HCT116 (cell line): ENCODE data around the gene RCOR3. TPM values are rescaled to one million over a fixed set of nuclear protein-coding genes. Genes with fewer than 3 reads are reported as not detected.

Source experiments
- ATAC-seq: fragments of 200-7000 bp; cut with Tn5 transposase; 2 replicates; pipeline ENCODE4 v1.9.1; 2020; ENCODE audit warnings: mild to moderate bottlenecking, moderate library complexity
- BruUV-seq: library from RNA; stranded (reverse); fragments of 400-500 nt; replicated peaks from 2 replicates; lab custom pipeline; 2021; lab: Mats Ljungman, UMichigan
- CTCF ChIA-PET: fragments of 300-600 bp; sonication (Branson Sonifier 250); formaldehyde crosslinking; loops from one replicate; lab custom pipeline; 2021; ENCODE audit warnings: antibody characterized with exemption; lab: Charles Lee
- POLR2A ChIA-PET: fragments of 300-600, 350-600 bp; sonication (Branson Sonifier 250); formaldehyde crosslinking; loops from one replicate; lab custom pipeline; 2021; ENCODE audit warnings: antibody characterized with exemption; lab: Charles Lee
- RAD21 ChIA-PET, 2 experiments: fragments of 300-600 bp; sonication (Branson Sonifier 250); formaldehyde crosslinking; loops; one replicate each; lab custom pipeline; 2023; ENCODE audit warnings: low total read pairs in 2 of 2; ENCODE audit not compliant: uncharacterized antibody in 2 of 2, unreplicated experiment in 2 of 2, low non-redundant PET in 1 of 2; lab: Charles Lee
- DNase-seq: peaks from one replicate; pipeline ENCODE4 v3.0.0-alpha.2; 2010; ENCODE audit warnings: low read depth, low spot score
- H2AFZ ChIP-seq: fragments of 200-600 bp; shearing (Covaris generic), sonication (generic); 2 replicates; pipeline ENCODE4 v1.6.1; 2017; ENCODE audit warnings: low read depth, mixed run types, mixed read lengths, antibody characterized with exemption, low read length; ENCODE audit not compliant: poor library complexity, severe bottlenecking
- H3K27ac ChIP-seq: 2 replicates; pipeline ENCODE4 v1.5.1; 2012; ENCODE audit warnings: low read depth, low read length
- H3K27me3 ChIP-seq: fragments of 200-600 bp; sonication (generic); 2 replicates; pipeline ENCODE4 v1.6.1; 2016; ENCODE audit warnings: mixed run types, low read length, mixed read lengths; ENCODE audit not compliant: insufficient read depth
- H3K36me3 ChIP-seq, 2 experiments: fragments of 200-500 bp in 1 of 2; fragments of 200-600 bp in 1 of 2; sonication (Bioruptor generic) in 1 of 2; sonication (generic) in 1 of 2; 2 replicates each; pipeline versions ENCODE4 v1.5.1 to v1.6.1; 2014 to 2016; ENCODE audit warnings: low read length in 2 of 2, inconsistent platforms in 1 of 2, mixed read lengths in 1 of 2, mixed run types in 1 of 2; ENCODE audit not compliant: insufficient read depth in 2 of 2, control insufficient read depth in 1 of 2
- H3K4me1 ChIP-seq, 2 experiments: fragments of 200-600 bp in 1 of 2; sonication (generic) in 1 of 2; 2 replicates each; pipeline versions ENCODE4 v1.5.1 to v1.6.1; 2012 to 2017; ENCODE audit warnings: low read length in 2 of 2, inconsistent platforms in 1 of 2, mild to moderate bottlenecking in 1 of 2, mixed read lengths in 1 of 2, mixed run types in 1 of 2, moderate library complexity in 1 of 2; ENCODE audit not compliant: insufficient read depth in 2 of 2, control insufficient read depth in 1 of 2
- H3K4me2 ChIP-seq: fragments of 200-600 bp; sonication (generic); 2 replicates; pipeline ENCODE4 v1.6.1; 2017; ENCODE audit warnings: mixed run types, low read length, mixed read lengths
- H3K4me3 ChIP-seq, 2 experiments: fragments of 200-600 bp in 1 of 2; sonication (generic) in 1 of 2; replicated peaks in 1 of 2; 2 replicates each; pipeline ENCODE4 v1.5.1; 2011 to 2016; ENCODE audit warnings: low read length in 2 of 2, control low read depth in 1 of 2, low read depth in 1 of 2, mild to moderate bottlenecking in 1 of 2, mixed read lengths in 1 of 2, mixed run types in 1 of 2
- H3K79me2 ChIP-seq: fragments of 200-600 bp; sonication (generic); 2 replicates; pipeline ENCODE4 v1.6.1; 2017; ENCODE audit warnings: mild to moderate bottlenecking, mixed run types, low read length, moderate library complexity, mixed read lengths; ENCODE audit not compliant: insufficient read depth
- H3K9ac ChIP-seq: fragments of 200-600 bp; sonication (generic); 2 replicates; pipeline ENCODE4 v1.6.1; 2016; ENCODE audit warnings: low read length, mixed read lengths
- H3K9me2 ChIP-seq: fragments of 200-600 bp; sonication (generic), shearing (Covaris generic); 2 replicates; pipeline ENCODE4 v1.6.1; 2017; ENCODE audit warnings: mixed run types, mild to moderate bottlenecking, moderate library complexity; ENCODE audit not compliant: insufficient read depth
- H3K9me3 ChIP-seq, 2 experiments: fragments of 200-500 bp in 1 of 2; fragments of 200-600 bp in 1 of 2; sonication (Bioruptor generic) in 1 of 2; sonication (generic) in 1 of 2; 2 replicates each; pipeline ENCODE4 v1.6.1; 2014 to 2017; ENCODE audit warnings: low read length in 2 of 2, mixed read lengths in 2 of 2, inconsistent platforms in 1 of 2, low read depth in 1 of 2, mild to moderate bottlenecking in 1 of 2, mixed run types in 1 of 2, moderate library complexity in 1 of 2; ENCODE audit not compliant: control insufficient read depth in 1 of 2, insufficient read depth in 1 of 2
- H4K20me1 ChIP-seq: fragments of 200-600 bp; sonication (generic), shearing (Covaris generic); 2 replicates; pipeline ENCODE4 v1.6.1; 2017; ENCODE audit warnings: mixed run types, mild to moderate bottlenecking, moderate library complexity; ENCODE audit not compliant: insufficient read depth
- CBX3 ChIP-seq: IDR thresholded peaks from 2 replicates; pipeline ENCODE4 v1.6.1; 2012; ENCODE audit warnings: low read depth
- CEBPB ChIP-seq: IDR thresholded peaks from 2 replicates; pipeline ENCODE4 v1.6.1; 2012; ENCODE audit warnings: low read depth
- ELF1 ChIP-seq: IDR thresholded peaks from 2 replicates; pipeline ENCODE4 v1.6.1; 2012; ENCODE audit warnings: low read depth, borderline replicate concordance
- EZH2phosphoT487 ChIP-seq: fragments of 200-600 bp; IDR thresholded peaks from 2 replicates; pipeline ENCODE4 v1.6.1; 2018; ENCODE audit warnings: antibody characterized with exemption, borderline replicate concordance
- FOSL1 ChIP-seq: IDR thresholded peaks from 2 replicates; pipeline ENCODE4 v1.6.1; 2012; ENCODE audit warnings: low read depth
- JUND ChIP-seq: IDR thresholded peaks from 2 replicates; pipeline ENCODE4 v1.6.1; 2012
- POLR2A ChIP-seq: IDR thresholded peaks from 2 replicates; pipeline ENCODE4 v1.7.0; 2011; ENCODE audit warnings: borderline replicate concordance; ENCODE audit not compliant: insufficient read depth, insufficient read length; ENCODE audit errors: extremely low read depth
- RAD21 ChIP-seq: IDR thresholded peaks from 2 replicates; pipeline ENCODE4 v1.6.1; 2012; ENCODE audit warnings: low read depth, mild to moderate bottlenecking
- REST ChIP-seq: IDR thresholded peaks from 2 replicates; pipeline ENCODE4 v1.6.1; 2012; ENCODE audit warnings: low read depth
- SIN3A ChIP-seq: IDR thresholded peaks from 2 replicates; pipeline ENCODE4 v1.6.1; 2012; ENCODE audit warnings: low read depth
- SP1 ChIP-seq: IDR thresholded peaks from 2 replicates; pipeline ENCODE4 v1.6.1; 2012; ENCODE audit warnings: low read depth
- SRF ChIP-seq: IDR thresholded peaks from 2 replicates; pipeline ENCODE4 v1.6.1; 2012; ENCODE audit warnings: low read depth
- TCF7L2 ChIP-seq: IDR thresholded peaks from 2 replicates; pipeline ENCODE4 v1.7.0; 2011; ENCODE audit warnings: borderline replicate concordance, inconsistent platforms; ENCODE audit not compliant: insufficient read depth, insufficient read length; ENCODE audit errors: extremely low read depth
- YY1 ChIP-seq: IDR thresholded peaks from 2 replicates; pipeline ENCODE4 v1.6.1; 2011; ENCODE audit warnings: low read length, low read depth, moderate library complexity, mild to moderate bottlenecking; ENCODE audit not compliant: insufficient replicate concordance; ENCODE audit errors: extremely low read depth
- ZFX ChIP-seq: fragments of 450-650 bp; IDR thresholded peaks from 2 replicates; pipeline ENCODE4 v1.6.1; 2017
- intact Hi-C: fragments of 100-400 bp; cut with micrococcal nuclease; formaldehyde crosslinking; loops from 2 replicates; pipeline ENCODE4 v1.10.0; 2022
- total RNA-seq: library from RNA; stranded (reverse); gene quantifications from one replicate; pipeline ENCODE4 v1.2.1, GENCODE V29; 2021; ENCODE audit not compliant: unreplicated experiment
- TF ChIP-seq, protein P1 (sequence below): IDR thresholded peaks from 2 replicates; pipeline ENCODE4 v1.6.1; 2012
- TF ChIP-seq, protein P2 (sequence below): IDR thresholded peaks from 2 replicates; pipeline ENCODE4 v1.6.1; 2012
- TF ChIP-seq, protein P3 (sequence below), 3 experiments: fragments of 200-600 bp in 1 of 3; sonication (generic) in 1 of 3; IDR thresholded peaks in 2 of 3; conservative IDR thresholded peaks in 1 of 3; 2 replicates each; pipeline ENCODE4 v1.5.1; 2012 to 2017; ENCODE audit warnings: low read depth in 2 of 3, low read length in 2 of 3, antibody characterized with exemption in 1 of 3, borderline replicate concordance in 1 of 3, control low read depth in 1 of 3, mild to moderate bottlenecking in 1 of 3, mixed read lengths in 1 of 3, mixed run types in 1 of 3, moderate library complexity in 1 of 3; ENCODE audit not compliant: insufficient read depth in 1 of 3
- TF ChIP-seq, protein P4 (sequence below): IDR thresholded peaks from 2 replicates; pipeline ENCODE4 v1.6.1; 2011; ENCODE audit warnings: mild to moderate bottlenecking, low read length, moderate library complexity; ENCODE audit not compliant: insufficient replicate concordance; ENCODE audit errors: extremely low read depth

The RCOR3 gene
- total RNA-seq, 1 experiment from 2014 or later, result 25.7 TPM

DNA sequence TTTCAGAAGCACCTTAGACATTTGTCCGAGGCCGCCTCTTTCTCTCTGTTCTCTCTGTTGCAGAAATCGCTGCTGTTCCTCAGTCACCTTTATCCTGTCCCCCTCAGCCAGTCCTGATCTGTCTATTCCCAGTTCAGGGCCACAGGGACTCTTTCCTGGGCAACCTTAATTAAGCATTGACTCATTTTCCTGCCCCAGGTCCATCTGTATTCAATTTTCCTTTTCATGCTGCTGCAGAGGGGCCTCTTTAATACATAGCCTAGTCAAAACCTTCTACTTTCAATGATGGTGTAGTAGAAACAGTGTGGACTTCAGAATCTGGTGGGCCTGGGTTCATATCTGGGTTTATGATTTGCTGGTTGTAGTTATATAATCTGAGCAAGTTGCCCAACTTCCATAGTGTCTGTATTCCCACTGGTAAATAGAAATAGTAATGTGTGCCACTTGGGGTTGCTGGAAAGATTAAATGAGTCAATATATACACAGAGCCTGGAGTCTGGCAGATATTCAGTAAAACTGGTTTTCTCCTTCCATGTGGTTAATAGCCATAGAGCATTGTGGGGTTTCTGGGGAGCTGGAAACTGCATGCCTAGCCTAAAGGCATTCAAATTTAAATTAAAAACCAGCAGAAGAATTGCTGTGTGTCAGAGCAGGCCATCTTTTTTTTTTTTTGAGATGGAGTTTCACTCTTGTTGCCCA is 72.0 kb downstream of the RCOR3 start:
- peaks cover 0 to 29% of the 10 kb centered on the region in 2 experiments; a peak in 3 of 4 replicates for H3K4me1 ChIP-seq
- DNase-seq (no peak), ATAC-seq (no peak)
- intact Hi-C loops, result no loop called here
- no peak overlapping the region for H3K27ac ChIP-seq
- TF ChIP-seq ZFX (no peak), SIN3A (no peak), SP1 (no peak), TCF7L2 (no peak), FOSL1 (no peak), POLR2A (no peak), RAD21 (no peak), SRF (no peak), ELF1 (no peak), CEBPB (no peak), CBX3 (no peak), JUND (no peak), EZH2phosphoT487 (no peak), YY1 (no peak), REST (no peak)
- TF ChIP-seq, protein P1, sequence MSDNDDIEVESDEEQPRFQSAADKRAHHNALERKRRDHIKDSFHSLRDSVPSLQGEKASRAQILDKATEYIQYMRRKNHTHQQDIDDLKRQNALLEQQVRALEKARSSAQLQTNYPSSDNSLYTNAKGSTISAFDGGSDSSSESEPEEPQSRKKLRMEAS, result no peak
- TF ChIP-seq, protein P2, sequence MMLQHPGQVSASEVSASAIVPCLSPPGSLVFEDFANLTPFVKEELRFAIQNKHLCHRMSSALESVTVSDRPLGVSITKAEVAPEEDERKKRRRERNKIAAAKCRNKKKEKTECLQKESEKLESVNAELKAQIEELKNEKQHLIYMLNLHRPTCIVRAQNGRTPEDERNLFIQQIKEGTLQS, result no peak
- TF ChIP-seq, protein P3, sequence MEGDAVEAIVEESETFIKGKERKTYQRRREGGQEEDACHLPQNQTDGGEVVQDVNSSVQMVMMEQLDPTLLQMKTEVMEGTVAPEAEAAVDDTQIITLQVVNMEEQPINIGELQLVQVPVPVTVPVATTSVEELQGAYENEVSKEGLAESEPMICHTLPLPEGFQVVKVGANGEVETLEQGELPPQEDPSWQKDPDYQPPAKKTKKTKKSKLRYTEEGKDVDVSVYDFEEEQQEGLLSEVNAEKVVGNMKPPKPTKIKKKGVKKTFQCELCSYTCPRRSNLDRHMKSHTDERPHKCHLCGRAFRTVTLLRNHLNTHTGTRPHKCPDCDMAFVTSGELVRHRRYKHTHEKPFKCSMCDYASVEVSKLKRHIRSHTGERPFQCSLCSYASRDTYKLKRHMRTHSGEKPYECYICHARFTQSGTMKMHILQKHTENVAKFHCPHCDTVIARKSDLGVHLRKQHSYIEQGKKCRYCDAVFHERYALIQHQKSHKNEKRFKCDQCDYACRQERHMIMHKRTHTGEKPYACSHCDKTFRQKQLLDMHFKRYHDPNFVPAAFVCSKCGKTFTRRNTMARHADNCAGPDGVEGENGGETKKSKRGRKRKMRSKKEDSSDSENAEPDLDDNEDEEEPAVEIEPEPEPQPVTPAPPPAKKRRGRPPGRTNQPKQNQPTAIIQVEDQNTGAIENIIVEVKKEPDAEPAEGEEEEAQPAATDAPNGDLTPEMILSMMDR (IDR thresholded peaks at IDR 0.05 in 2 of 3, conservative IDR thresholded peaks at IDR 0.05 in 1 of 3; ENCODE audit: borderline replicate concordance in 1 of 3, insufficient read depth in 1 of 3, low read depth in 2 of 3, low read length in 2 of 3), result no peak
- TF ChIP-seq, protein P4, sequence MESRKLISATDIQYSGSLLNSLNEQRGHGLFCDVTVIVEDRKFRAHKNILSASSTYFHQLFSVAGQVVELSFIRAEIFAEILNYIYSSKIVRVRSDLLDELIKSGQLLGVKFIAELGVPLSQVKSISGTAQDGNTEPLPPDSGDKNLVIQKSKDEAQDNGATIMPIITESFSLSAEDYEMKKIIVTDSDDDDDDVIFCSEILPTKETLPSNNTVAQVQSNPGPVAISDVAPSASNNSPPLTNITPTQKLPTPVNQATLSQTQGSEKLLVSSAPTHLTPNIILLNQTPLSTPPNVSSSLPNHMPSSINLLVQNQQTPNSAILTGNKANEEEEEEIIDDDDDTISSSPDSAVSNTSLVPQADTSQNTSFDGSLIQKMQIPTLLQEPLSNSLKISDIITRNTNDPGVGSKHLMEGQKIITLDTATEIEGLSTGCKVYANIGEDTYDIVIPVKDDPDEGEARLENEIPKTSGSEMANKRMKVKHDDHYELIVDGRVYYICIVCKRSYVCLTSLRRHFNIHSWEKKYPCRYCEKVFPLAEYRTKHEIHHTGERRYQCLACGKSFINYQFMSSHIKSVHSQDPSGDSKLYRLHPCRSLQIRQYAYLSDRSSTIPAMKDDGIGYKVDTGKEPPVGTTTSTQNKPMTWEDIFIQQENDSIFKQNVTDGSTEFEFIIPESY, result no peak
- H4K20me1 ChIP-seq, result no peaks in the 10 kb centered on the region
- no peak overlapping the region for H3K4me3 ChIP-seq
- no peak overlapping the region for H3K9ac ChIP-seq
- ChIA-PET RAD21 (no interaction called here), CTCF (no interaction called here), POLR2A (no interaction called here)
- H3K36me3 ChIP-seq, result no peaks in the 10 kb centered on the region
- no peaks in the 10 kb centered on the region for H3K9me2 ChIP-seq
- no peaks in the 10 kb centered on the region for H3K9me3 ChIP-seq
- H3K4me2 ChIP-seq, result no peak overlapping the region
- H3K27me3 ChIP-seq, result no peaks in the 10 kb centered on the region
- H3K79me2 ChIP-seq, result peaks cover 3% of the 10 kb centered on the region; the same call in 1 of the 2 replicates
- BruUV-seq, result no TSS peak
- no peak overlapping the region for H2AFZ ChIP-seq
